Activated T-cell treated with anti-CD3 and anti-CD28 coated beads for 24 hours (primary cell): ENCODE data around the gene GRAPL.
"Not testable (repeated sequence)": the region's sequence is repeated elsewhere in the genome, so short reads cannot be mapped to it uniquely, and the experiment has no call there.

Experiments
- DNase-seq: peaks from one replicate; pipeline ENCODE4 v3.0.0-alpha.2; 2020; ENCODE audit warnings: low read depth

Gene GRAPL

GRCh38 chr17:19136605-19137004, 9.2 kb downstream of the GRAPL start:
- DNase-seq = not testable (repeated sequence)

- not testable (repeated sequence) for DNase-seq
Measured at GRCh38 chr17:19137959-19138358, 10.6 kb downstream of the GRAPL start.

- not testable (repeated sequence) for DNase-seq
Measured at GRCh38 chr17:19141366-19142155, 14.2 kb downstream of the GRAPL start.

GRCh38 chr17:19142419-19142818, 15.0 kb downstream of the GRAPL start:
- not testable (repeated sequence) for DNase-seq

GRCh38 chr17:19143097-19143777, 15.8 kb downstream of the GRAPL start:
- not testable (repeated sequence) for DNase-seq

GRCh38 chr17:19144373-19144772, 17.0 kb downstream of the GRAPL start:
- not testable (repeated sequence) for DNase-seq

- not testable (repeated sequence) for DNase-seq
Measured at GRCh38 chr17:19145471-19145870, 18.1 kb downstream of the GRAPL start.

- DNase-seq = not testable (repeated sequence)
Measured at GRCh38 chr17:19150678-19151615, 23.6 kb downstream of the GRAPL start.

GRCh38 chr17:19157628-19158027, 30.2 kb downstream of the GRAPL start:
- DNase-seq = not testable (repeated sequence)

- not testable (repeated sequence) for DNase-seq
Measured at GRCh38 chr17:19158478-19158877, 31.1 kb downstream of the GRAPL start.

- not testable (repeated sequence) for DNase-seq
Measured at GRCh38 chr17:19158938-19159337, 31.5 kb downstream of the GRAPL start.

GRCh38 chr17:19161308-19162107, 34.1 kb downstream of the GRAPL start:
- not testable (repeated sequence) for DNase-seq

GRCh38 chr17:19162384-19163216, 35.2 kb downstream of the GRAPL start:
- not testable (repeated sequence) for DNase-seq

GRCh38 chr17:19174422-19174821, 47.0 kb downstream of the GRAPL start:
- not testable (repeated sequence) for DNase-seq

- DNase-seq = not testable (repeated sequence)
Measured at GRCh38 chr17:19175410-19175809, 48.0 kb downstream of the GRAPL start.

GRCh38 chr17:19181040-19181875, 53.9 kb downstream of the GRAPL start:
- not testable (repeated sequence) for DNase-seq

- not testable (repeated sequence) for DNase-seq
Measured at GRCh38 chr17:19187883-19188869, 60.8 kb downstream of the GRAPL start.
